Right ventricle myocardium inferior (tissue), 1 donor: ENCODE data around the gene DSTN. TPM values are rescaled to one million over a fixed set of nuclear protein-coding genes. Genes with fewer than 3 reads are reported as not detected.
"Not testable (repeated sequence)": the region's sequence is repeated elsewhere in the genome, so short reads cannot be mapped to it uniquely, and the experiment has no call there.

Experiments used
- ATAC-seq: fragments of 200-7000 bp; cut with Tn5 transposase; one replicate; pipeline ENCODE4 v1.9.1; 2020; ENCODE audit warnings: mild to moderate bottlenecking, moderate library complexity
- DNase-seq: peaks from one replicate; pipeline ENCODE4 v3.0.0; 2021; ENCODE audit errors: missing footprints
- intact Hi-C: fragments of 100-400 bp; cut with DNase I; formaldehyde crosslinking; loops from one replicate; pipeline ENCODE4 v1.11.0; 2022
- total RNA-seq: library from RNA; stranded (reverse); fragmentation: NEBNext Ultra II Directional; extraction: Animal tissue kit (Norgen Biotek cat#: 25700); gene quantifications from one replicate; pipeline ENCODE4 v1.2.1, GENCODE V29; 2021
- donor health status: DM: no; HTN: yes; CAD: no; lungs with severe emphysema.

Gene DSTN
- total RNA-seq, 1 donor from 2014 or later, result 865 TPM

DNA sequence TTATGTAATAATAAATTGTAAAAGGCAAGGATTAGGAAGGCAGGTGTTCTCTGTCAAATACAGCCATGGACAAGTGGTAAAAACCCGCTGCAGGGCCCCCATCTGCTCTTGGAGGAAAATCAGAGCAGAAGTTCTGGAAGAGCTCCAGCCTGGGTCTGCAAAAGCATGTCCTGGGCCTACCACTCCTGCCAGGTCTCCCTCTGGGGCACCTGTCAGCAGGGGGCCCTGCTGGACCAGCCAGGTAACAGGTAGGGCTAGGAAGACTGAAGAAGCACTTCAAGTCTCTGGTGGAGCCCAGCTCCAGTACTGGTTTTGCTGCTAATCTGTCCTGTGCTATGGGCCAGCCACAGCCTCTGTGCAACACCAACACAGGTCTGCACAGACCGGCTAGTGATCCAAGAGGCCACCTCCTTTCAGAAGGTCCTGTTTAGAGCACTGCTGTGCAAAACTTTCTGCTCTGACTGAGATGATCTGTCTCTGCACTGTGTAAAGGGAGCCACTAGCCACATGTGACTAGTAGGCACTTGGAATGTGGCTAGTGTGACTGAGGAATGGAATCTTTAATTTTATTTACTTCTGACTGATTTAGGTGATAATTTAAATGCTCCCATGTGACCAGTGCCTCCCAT is 82.0 kb downstream of the DSTN start:
- ATAC-seq (no peak), DNase-seq (peak; percentile 26)
- intact Hi-C loops, result no loop called here

DNA sequence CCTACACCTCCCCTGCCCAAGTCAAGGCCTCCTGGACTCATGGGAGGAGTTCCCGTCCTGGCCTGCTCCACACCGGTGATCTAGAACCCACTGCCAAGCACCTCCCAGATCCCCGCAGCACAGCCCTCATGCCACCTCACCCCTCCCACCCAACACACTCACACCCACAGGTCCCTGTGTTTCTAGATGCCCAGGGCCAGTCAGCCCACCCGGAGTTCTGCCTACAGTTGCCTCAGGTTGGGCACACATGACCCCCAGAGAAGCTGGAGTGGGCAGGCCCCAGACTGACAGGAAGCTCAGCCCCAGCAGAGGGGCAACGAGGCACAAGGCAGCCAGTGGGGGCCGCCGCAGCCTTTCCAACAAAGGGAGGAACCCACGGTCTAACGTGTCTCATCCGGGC is 82.5 kb downstream of the DSTN start:
- DNase-seq, result no peak
- no peak for ATAC-seq
- intact Hi-C loops, result no loop called here

DNA sequence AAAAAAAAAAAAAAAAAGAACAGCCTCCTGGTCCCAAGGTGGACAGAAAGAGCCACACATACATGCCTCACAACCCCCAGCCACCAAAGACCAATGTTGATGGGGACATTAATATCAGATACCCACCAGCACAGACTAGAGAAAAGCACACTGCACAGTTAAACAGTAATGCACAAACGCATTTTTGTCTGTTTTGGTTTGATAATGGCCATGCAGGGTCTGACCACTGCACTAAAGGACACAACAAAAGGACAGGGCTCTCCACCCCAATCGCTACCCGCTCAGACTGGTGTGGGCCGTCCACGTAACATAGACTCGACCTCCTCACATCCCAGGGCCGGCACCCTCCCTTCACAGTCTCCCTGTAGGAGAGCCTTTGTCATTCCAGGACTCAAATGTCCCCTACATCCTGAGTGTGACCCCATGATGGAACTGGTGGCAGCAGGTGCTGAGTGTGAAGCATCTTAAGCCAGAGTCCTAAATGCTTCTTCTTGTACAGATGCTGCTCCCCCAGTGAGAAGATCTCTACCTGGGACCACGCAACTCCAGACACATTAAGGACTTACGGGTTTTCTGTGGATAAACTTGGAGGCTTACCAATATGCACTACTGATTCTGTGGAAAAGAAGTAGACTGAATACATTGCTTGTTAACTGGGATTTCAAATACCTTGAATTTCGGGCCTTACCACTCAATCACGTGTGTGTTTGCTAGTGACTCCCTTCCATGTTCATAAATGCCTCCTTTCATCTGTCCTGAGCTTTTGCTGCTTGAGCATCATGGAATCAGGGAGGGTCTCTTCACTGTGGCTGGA is 84.2 kb downstream of the DSTN start:
- intact Hi-C loops, result no loop called here
- ATAC-seq (no peak), DNase-seq (peak; percentile 55)

DNA sequence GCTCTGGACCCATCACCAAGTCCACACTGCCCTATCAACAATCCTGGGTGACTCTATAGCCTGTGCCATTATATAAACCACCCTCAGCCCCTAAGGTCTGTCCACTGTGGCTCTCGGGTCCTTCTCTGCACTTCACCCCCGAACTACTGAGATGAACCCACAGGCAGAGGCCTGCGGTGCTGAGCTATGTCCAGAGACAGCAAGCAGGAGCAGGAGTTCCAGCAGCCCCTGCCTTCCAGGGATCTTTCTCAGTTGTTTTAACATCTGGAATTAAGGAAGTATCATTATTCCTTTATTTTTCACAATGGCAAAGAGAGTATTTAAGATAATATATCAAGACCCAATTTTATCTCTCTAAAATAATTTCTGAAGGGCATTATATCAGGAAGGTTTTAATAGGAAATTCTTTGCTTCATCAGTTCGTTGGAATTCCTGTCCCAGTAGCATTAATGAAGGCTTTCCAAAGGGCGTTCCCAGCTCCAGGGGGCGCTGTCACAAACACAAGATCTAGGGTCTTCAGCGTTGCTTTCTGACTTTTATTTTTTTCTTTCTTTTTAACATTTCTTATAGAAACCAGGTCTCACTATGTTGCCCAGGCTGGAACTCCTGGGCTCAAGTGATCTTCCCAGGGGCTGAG is 84.9 kb downstream of the DSTN start:
- no peak for ATAC-seq
- DNase-seq, result peak; percentile 66
- intact Hi-C loops, result no loop called here

DNA sequence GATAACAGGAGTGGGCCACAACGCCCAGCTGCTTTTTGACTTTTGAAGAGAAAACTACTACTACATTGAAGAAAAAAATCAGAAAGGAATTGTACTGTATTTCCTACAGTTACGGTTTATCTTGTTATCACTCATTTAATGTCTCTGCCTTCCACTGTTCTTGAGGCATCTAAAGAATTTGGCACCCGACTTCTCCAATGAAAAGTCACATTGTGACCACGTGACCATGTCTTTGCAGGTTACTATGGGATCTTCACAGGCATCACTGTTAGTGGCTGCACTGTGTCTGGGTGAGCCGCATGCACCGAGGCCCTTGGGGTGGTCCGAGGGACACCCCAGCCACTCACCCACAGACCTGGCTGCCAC is 85.4 kb downstream of the DSTN start:
- intact Hi-C loops, result no loop called here
- ATAC-seq (no peak), DNase-seq (no peak)

DNA sequence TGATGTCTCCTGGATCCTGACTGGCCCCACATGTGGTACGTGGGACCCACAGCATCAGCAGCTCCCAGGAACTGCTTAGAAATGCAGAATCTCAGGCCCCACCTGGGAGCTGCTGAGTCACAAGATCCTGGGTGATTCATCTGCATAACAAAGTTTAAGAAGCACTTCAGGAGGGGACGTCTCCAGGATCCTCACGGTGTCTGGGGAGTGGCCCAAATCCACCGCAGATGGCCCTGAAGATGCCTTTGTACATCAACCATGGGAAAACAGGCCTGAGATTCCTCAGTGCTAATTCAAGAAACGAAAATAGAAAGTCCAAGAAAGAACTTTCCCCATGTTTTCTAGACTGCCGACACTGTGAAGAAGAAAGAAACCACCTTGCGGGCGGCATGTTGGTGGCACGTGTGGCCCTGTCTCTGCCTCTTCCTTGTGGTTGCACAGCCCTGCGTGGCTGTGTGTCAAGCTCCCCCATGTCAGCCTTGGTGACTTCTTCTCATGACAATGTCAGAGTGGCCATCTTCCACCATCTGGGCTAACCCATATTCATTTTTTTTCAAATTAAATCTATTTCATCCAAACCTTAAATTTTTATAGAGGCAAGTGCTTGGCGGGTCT is 86.1 kb downstream of the DSTN start:
- DNase-seq, result no peak
- intact Hi-C loops, result no loop called here
- no peak for ATAC-seq

DNA sequence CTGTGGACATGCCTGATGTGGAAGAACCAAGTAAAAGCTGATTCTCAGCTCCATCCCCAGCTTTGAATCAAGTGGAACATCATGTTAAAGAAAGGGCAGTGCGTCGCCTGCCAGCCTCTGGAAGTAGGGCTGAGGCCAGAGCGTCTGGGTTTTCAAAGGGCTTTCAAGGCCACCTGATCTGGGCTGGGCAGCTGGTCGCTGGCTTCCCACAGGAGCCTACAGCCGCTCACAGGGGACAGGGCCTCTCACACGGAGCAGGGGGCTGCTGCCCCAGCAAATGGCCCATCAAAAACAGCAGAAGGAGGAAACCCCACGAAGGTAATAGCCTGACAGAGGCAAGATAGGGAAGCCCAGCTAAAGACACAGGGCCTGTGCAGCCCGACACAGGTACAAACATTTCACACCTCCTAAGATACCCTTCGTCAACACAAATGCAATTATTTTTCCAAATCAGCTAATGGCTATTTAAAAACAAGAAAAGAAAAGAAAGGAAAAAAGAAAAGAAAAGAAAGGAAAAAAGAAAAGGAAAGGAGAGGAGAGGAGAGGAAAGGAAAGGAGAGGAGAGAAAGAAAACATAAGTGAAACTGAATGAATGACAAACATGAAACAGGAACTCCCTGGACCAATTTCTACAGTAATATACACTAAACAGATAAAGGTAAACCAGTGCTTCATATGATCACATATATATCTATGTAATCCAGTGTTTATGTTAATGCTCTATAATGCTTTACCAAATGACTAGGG is 87.4 kb downstream of the DSTN start:
- peak; percentile 59 for DNase-seq
- intact Hi-C loops, result no loop called here
- ATAC-seq, result no peak

DNA sequence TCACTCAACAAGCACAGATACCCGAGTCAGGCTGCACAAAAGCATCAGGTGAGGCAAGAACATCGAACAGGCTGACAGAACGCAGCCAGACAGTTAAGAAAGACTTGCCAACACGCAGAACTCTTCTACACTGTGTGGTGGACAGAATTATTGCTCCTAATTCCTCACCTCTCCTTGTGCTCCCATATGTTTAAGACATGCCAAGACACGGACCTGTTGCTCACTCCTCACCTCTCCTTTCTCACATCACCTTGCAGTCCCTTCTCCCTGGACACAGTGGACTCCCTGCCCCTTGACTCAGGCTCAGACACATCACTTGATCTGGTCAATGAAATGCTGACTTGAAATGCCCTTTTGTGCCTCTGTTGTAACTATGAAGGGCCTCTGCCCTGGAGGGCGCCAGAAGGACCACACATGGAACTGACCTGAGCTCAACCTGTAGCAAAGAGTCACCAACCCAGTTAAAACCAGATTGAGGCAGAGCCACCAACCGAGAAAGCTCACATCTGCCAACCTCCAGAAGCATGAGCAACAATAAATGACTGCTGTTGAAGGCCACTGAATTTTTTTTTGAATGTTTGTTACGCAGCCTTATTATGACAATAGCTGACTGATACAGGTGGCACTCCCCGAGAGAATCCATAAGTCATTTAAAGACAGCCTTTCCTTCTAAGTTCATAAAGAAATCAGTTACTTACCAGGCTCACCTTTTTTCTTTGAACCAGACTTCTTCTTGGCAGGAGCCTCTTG is 88.2 kb downstream of the DSTN start:
- intact Hi-C loops, result no loop called here
- ATAC-seq (no peak), DNase-seq (no peak)

DNA sequence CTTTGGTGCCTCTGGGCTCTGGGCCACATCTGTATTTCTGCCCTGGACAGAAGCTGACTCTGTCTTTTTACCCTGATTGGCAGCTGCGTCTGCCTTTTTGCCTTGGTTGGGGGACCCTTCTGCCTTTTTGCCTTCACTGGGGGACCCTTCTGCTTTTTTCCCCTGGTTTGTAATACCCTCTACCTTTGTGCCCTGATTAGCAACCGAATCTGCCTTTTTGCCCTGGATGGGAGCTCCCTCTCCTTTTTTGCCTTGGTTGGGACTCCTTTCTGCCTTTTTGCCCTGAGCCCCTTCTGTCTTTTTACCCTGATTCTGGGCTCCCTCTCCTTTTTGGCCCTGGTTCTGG is 88.7 kb downstream of the DSTN start:
- intact Hi-C loops, result no loop called here
- DNase-seq, result no peak
- no peak for ATAC-seq

DNA sequence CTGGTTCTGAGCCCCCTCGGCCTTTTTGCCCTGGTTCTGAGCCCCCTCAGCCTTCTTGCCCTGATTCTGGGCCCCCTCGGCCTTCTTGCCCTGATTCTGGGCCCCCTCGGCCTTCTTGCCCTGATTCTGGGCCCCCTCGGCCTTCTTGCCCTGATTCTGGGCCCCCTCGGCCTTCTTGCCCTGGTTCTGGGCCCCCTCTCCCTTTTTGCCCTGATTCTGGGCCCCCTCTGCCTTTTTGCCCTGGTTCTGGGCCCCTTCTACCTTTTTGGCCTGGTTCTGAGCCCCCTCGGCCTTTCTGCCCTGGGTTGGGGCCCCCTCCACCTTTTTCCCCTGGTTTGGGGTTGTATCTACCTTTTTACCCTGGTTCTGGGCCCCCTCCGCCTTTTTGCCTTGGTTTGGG is 89.5 kb downstream of the DSTN start:
- DNase-seq, intact Hi-C loops, ATAC-seq: not testable (repeated sequence)

Other genes starting within 250 kb of the DSTN start
- 0.57 TPM for gene BFSP1, start 38.7 kb upstream of the DSTN start, total RNA-seq
- gene RRBP1, start 112.2 kb downstream of the DSTN start, total RNA-seq, result 38.5 TPM
- gene BANF2, start 129.9 kb downstream of the DSTN start, total RNA-seq, result not detected